HG03095 (cell line): ENCODE measurements around the gene DPY19L3.
"Not testable (repeated sequence)": the region's sequence is repeated elsewhere in the genome, so short reads cannot be mapped to it uniquely, and the experiment has no call there.

Source experiments
- ATAC-seq: cut with Tn5 transposase; IDR thresholded peaks from one replicate; pipeline ENCODE4 v1.9.1; 2021; ENCODE audit warnings: moderate library complexity; ENCODE audit not compliant: unreplicated experiment

The DPY19L3 gene

DNA sequence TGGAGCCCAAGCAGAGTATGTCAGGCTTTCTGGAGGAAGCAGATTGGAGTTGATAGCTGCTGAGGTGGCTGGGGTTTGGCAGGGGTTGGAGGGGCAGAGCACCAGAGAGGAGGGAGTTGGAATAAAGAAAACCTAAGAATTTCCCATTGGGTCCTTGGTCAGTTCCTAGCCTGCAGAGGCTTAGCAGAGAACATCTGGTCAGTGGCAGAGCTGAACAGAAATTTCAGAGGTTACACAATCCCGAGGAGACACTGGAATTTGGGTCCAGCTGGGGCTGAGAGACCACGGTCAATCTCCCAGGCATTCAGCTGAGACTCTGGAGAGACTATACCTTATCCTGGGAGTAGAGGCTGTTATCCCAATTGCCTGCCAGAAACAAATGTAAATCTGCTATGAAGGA lies 84.4 kb downstream of the DPY19L3 start:
- ATAC-seq = no peak

DNA sequence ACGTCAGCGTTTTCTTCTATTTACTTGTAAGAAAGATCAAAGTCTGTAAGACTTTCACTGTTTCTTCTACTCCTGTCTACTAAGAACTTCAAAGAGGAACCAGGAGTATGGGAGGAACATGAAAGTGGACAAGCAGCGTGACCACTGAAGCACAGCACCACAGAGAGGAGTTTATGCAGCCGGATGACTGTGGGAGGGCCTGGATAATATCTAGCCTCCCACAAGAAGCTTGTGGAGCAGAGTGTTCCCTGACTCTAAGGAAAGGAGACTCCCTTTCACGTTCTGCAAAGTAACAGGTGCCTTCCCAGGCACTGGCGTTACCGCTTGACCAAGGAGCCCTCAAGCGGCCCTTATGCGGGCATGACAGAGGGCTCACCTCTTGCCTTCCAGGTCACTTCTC lies 91.8 kb downstream of the DPY19L3 start:
- no peak for ATAC-seq

DNA sequence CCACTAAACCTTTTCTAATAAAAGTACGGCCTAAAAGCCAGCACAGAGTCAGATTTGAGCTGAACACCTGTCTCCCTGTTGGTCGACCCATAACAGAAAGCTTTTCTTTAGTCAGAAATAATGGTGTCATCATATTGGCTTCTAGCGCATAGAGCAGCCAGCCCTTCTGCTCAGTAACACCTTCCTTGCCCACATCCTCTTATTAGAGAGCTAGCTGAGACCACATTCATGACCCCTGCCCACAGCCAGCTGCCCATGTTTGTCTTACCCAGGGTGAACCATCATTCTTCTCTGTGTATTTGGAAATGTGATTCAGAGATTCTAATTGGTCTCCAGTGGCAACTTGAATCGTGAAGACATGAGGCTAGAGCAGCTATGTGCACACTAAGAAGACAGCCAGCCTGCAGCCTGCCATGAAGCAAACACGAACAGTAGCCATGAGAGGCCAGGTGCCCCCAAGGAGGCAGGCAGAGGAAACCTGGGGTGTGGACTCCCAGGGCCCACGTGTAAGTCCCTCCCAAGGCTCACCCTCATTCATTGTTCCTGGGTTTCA lies 93.2 kb downstream of the DPY19L3 start:
- ATAC-seq = no peak

DNA sequence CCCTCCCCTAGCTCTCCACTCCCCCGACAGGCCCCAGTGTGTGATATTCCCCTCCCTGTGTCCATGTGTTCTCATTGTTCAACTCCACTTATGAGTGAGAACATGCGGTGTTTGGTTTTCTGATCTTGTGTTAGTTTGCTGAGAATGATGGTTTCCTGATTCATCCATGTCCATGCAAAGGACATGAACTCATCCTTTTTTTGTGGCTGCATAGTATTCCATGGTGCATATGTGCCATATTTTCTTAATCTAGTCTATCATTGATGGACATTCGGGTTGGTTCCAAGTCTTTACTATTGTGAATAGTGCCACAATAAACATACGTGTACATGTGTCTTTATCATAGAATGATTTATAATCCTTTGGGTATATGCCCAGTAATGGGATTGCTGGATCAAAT lies 106.9 kb downstream of the DPY19L3 start:
- ATAC-seq = not testable (repeated sequence)

DNA sequence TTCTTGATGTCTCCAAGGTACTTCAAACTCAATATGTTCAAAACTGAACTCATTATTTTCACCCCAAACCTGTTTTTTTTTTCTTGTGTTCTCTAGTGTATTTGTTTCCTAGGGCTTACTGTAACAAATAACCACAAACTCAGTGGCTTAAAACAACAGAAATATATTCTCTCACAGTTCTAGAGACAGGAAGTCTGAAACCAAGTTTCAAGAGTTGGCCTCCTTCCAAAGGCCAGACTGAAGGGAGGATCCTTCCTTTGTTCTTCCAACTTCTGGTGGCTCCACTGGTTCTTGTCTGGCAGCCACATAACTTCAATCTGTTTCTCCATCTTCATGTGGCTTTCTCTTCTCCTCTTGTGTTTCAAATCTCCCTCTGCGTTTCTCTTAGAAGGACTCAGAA lies 113.5 kb downstream of the DPY19L3 start:
- ATAC-seq = no peak

DNA sequence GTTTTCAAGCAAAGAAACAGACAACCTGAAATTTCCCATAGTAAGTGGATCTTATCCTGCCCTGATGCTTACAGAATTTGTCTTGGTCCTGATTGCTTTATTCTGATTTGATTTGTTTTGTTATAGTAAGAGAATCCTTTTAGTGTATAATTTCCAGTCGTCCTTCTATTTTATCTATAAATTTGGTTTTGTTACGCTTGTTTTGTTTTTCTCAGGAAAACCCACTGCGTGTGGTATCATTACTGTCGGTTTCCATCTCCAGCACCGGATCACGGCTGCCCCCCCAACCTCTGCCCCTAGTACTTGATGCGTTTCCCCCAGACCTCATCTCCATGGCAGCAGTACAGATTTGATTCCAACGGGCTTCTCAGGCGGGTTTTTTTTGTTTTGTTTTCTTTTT lies 117.4 kb downstream of the DPY19L3 start:
- no peak for ATAC-seq

DNA sequence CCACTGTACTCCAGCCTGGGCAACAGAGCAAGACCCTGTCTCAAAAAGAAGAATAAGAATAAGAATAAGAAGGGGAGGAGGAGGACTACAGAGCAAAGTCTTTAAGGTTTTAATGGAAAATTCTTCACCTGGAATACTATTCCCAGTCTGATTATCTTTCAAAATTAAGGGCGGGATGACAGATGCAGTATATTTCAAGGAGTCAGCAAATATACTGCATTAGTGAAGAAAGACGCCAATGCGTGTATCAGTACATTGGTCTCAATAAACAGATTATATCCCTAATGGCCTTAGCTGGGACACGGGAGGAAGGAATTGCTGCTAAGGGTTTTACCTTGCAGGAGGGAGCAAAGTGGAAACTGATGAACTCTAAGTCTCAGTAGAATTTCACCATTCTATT lies 121.3 kb downstream of the DPY19L3 start:
- no peak for ATAC-seq

DNA sequence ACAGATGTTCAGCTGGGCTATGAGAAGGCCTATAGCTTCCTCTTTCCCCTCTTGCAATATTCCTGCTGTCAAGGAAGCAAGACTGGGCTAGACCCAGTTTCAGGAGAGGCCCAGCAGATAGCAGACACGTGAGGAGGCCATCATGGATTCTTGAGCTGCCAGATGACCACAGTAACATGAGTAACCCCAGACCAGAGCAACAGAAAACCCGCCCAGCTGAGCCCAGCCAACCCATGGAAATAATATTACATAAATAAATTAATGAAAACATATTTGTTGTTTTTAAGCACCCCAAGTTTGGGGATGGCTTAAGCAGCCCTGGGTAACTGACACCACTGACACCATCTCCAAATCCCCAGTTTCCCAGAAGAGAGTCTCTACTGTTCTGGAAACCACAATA lies 125.2 kb downstream of the DPY19L3 start:
- ATAC-seq = no peak

DNA sequence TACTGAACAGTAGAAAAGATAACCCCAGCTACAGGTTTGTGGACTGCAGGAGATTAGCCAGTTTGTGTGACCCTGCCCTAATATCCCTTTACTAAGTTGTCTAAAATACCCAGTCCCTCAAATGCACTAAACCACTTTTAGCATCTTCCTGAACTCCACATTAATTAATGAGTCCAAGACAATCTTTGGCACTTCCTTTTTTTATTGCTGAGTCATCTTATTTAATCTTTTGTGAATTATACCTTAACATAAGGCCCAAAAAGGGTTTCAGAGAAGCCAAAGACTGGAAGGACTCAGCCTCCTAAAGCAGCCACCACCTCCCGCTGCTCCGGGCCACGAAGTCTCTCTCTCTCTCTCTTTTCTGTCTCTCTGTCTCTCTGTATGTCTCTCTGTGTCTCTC lies 126.7 kb downstream of the DPY19L3 start:
- no peak for ATAC-seq
